Left lobe of liver (tissue), 2 donors: Measurements from ENCODE around the gene KAT8. TPM values are rescaled to one million over a fixed set of nuclear protein-coding genes. Genes with fewer than 3 reads are reported as not detected.
"Not testable (repeated sequence)": the region's sequence is repeated elsewhere in the genome, so short reads cannot be mapped to it uniquely, and the experiment has no call there.

Source experiments
- ATAC-seq: fragments of 200-7000 bp; cut with Tn5 transposase; one replicate; pipeline ENCODE4 v1.9.1; 2020; ENCODE audit warnings: mild to moderate bottlenecking, moderate library complexity
- DNase-seq: peaks from one replicate; pipeline ENCODE4 v3.0.0-alpha.2; 2020; ENCODE audit warnings: low spot score
- total RNA-seq: library from RNA; stranded (reverse); gene quantifications from one replicate; pipeline ENCODE4 v1.2.1, GENCODE V29; 2021
- donor health status: DM: no; HTN: no; CAD: no; lungs with moderate emphysema.
- donor health status: DM: no; HTN: yes; CAD: no.

Gene KAT8
- total RNA-seq, 1 donor from 2014 or later: 27.0 TPM

DNA sequence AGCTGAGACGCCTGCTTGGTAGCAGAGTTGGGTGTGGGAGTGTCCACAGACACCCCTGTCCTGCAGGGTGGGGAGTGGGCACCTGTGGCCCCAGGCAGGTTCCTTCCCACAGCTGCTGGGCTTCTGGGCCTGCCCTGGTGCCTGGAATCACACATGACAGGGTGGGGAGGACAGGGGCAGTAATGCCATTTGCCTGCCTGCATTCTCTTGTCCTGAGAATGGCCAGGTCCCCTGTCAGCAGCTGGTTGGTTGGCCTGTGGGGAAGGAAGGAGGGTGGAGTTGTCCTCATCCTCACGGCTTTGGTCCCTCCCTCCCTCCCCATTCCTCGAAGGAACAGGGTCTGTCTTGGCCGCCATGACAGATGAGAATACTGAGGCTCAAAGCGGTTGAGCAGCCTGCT, 33.9 kb upstream of the KAT8 start:
- no peak for ATAC-seq
- no peak for DNase-seq

DNA sequence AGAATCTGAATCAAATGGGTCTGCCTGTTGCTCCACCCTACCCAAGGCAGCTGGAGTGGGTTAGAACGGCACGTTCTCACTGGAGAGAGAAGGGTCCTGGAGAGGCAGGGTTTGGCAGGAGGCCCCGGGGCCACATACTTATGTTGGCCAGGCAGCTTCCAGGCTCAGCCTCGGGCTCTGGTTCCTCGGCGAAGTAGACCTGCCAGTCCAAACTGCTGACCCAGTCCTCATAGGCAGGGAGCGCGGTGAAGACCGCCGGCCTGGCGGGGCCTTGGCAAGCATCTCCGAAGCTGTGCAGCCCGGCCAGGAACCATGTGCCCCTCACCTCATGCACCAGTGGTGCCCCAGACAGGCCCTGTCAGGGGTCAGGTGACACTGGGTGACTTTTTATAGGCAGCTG, 33.5 kb upstream of the KAT8 start:
- no peak for ATAC-seq
- DNase-seq: no peak

DNA sequence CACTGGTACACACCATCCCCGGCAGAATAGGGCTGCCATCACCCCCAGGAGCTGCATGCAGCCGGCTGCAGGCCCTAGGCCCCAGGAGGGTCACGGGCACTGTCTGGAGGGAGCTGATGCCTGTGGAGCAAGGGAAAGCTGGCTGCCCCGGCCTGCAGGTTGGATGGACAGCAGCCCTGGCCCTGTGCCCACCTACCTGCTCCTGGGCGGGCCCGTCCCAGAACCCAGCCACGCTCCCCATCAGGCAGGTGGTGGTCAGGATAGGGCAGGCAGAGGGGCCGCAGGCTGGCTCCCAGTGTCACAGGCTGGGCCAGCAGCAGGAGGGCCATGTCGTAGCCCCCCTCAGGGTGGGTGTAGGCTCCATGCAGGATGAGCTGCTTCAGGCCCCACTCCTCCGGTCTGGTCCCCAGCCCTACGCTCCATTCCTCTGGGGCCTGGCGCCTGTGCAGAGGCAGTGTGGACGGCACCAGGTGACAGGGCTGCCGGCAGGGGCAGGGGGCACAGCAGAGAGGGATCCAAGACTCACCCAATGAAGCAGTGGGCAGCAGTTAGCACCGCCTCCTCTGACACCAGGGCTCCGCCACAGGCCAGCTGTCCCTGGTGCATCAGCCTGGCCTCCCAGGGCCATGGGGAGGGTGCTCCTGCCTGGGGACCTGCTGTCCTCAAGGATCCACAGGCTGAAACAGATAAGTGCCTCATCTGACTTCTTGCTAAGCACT, 32.7 kb upstream of the KAT8 start:
- no peak for DNase-seq
- peak; percentile 14 for ATAC-seq

DNA sequence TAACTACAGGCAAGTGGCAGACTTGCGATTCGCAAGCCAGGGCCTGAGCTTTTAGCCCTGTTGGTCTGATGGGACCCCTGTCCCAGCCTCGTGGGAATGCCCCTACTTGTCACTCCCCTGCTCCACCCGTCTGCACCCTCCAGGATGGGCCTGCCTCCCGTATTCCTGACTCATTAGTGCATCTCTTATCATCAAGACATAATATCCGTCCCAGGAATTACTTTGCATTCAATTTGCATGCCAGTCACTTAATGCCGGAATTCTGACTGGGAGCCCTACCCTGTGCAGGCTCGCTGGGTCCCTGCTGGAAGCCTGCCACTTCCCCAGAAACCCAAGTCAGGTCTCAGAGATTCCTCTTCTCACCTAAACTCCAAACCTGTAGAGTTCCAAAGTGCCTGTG, 32.1 kb upstream of the KAT8 start:
- no peak for ATAC-seq
- DNase-seq: no peak

DNA sequence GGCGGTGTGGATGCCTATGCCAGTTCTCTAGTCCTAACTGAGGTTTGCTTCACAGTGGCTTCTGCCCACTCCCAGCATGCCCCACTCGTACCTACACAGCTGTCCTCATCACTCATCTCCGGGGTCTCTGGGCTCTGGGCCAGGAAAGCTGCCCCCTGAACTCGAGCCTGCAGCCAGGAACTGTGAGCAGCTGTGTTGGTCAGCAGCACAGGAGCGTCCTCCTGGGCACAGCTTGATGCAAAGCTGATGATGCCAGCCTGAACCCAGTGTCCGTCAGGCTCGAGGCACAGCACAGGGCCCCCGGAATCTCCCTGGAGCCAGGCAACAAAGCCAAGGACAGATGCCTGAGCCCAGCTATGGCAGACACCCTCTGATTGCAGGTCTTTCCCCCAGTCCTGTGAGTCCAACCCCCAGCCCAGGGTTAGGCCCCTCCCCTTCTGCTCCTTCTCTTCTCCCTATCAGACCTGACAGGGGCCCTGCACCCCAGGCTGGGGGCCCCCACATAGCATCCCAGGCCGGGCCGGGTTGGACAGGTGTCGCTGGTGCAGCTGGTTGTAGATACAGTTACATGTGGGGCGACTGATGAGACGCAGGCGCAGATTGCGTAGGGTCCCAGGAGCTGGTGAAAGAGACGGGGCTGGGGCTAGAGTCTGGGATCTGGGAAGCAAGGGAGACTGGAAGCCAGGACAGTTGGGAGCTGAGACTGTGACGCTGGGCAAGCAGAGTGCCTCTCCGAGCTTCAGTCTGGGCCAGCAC, 31.4 kb upstream of the KAT8 start:
- DNase-seq (no peak), ATAC-seq (no peak)

DNA sequence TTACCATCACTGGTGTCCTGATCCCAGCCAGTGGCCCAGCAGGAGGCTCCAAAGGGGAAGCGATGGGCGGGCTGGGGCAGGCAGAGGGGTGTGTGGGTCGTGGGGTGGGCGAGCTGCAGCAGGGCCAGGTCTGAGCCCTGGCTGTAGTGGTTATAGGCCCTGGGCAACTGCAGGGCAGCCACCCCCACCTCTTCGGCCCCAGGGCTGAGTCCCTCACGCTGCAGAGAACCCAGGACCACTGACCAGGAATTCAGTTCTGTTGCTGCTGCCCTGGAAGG, 30.9 kb upstream of the KAT8 start:
- no peak for DNase-seq
- ATAC-seq: no peak

DNA sequence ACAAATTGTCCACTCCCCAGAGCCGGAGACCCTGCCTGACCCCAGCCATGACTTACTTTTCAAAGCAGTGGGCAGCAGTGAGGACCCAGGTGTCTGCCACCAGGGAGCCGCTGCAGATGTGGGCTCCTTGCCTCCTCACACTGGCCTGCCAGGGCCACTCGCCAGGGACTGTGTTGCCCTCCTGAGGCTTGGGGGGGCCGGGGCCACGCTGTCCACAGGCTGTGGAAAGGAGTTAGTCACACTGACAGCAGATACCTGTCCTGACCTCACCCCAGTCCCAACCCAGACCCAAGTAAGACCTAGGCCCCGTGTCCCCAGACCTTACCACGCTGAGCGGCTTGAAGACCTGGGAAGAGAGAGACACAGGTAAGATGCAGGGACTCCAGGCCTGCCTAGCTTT, 30.0 kb upstream of the KAT8 start:
- no peak for DNase-seq

DNA sequence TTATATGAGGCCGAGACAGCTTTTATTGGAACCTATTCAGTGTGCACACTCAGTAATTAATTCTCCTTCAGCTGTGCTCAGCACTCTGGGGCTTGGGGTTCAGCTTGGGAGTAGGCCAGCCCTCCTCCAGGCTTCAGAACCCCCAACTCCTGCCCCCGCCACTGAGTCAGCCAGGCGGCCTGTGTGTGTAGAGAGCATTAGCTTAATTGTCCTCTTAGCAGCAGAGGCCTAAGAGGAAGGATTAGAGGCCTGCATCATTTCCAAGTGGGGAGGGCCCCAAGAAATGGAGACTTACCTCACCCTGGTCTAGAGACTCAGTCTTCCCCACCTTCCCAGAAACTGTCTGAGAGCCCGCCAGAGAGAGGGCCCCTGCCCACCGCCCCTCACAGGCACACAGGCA, 29.5 kb upstream of the KAT8 start:
- no peak for DNase-seq
- no peak for ATAC-seq

More for the DNA sequence above, 30.0 kb upstream of the KAT8 start:
- no peak for ATAC-seq

DNA sequence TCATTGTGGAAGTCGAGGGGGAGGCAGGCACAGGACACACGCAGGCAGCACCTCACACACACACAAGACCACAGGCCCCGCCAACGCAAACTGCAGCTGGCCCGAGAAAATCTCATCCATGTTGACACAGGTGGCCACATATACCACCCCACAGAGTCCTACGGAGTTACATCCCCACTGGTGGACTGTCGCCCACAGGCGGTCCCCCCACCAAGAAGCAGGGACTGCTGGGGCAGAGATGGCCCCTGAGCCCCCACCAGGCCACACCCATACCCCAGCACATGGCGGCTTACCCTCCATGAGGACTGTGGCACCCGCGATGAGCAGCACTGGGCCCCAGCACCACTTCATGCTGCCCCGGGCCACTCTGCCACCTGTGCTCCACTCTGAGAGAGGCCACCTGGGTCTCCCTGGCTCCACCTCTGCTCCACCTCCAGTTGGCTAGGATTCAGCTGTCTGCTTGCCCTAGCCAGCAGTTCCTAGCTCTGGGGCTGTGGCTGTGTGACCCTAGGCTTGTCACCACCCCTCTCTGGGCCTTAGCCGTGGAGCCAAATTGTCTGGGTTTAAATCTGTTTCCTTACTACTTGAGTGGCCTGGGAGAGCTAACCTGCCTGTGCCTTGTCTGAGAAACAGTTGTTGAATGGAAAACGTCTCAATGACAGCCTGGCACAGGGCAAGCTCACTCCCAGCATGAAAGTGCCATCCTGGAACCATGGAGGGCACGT, 28.8 kb upstream of the KAT8 start, which contains the start of gene PRSS53:
Gene PRSS53 (minus strand): TSS at position 485 of the 725 bp plus-strand sequence. CDS start 134 bp downstream, at position 351.
- peak; percentile 5 for ATAC-seq
- no peak for DNase-seq

DNA sequence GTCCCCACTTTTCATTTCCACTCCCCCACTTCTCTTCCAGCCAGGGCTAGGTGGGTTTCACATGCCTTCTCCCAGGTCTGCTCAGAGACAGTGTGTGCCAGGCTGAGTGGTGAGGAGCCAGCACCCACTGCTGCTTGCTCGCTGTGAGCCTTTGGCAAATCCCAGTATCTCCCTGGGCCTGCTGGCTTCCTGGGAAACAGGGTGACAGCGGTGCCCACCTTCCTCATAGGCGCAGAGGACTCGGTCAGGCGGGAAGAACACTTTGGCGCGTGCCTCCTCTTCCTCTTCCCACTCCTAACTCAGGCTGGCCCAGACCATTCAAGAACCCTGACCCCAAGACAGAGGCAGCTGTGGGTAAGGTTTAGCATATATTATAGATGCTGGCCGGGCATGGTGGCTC, 28.3 kb upstream of the KAT8 start:
- ATAC-seq (no peak), DNase-seq (no peak)

DNA sequence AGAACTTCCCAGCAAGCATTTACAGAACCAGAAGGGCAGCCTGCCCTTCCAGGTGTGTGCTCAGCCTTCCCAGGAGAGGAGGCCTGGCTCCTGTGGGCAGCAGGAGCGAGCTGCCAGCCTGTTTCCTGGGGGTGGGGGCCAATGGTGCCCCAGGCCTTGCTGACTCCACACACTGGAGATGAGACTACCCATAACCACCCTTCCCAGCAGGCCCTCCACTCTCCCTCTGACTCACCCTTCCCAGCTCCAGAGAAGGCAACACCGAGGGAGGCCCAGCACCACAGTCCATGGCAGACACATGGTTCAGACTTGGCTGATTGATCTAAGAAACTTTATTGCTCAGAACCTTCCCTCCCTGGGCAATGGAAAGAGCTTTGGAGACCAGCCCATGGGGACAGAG, 26.9 kb upstream of the KAT8 start:
- no peak for DNase-seq
- no peak for ATAC-seq

DNA sequence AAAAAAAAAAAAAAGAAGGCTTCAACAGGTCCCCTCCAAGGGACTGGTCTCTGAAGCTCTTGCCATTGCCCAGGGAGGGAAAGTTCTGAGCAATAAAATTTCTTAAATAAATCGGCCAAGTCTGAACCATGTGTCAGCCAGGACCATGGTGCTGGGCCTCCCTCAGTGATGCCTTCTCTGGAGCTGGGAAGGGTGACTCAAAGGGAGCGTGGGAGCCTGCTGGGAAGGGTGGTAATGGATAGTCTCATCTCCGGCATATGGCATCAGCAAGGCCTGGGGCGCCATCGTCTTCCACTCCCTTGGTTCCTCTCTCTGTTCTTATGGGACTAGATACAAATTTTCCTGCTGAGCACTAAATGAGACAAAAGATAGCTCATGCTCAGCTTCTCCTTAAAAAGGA, 25.1 kb upstream of the KAT8 start:
- ATAC-seq (no peak), DNase-seq (no peak)

DNA sequence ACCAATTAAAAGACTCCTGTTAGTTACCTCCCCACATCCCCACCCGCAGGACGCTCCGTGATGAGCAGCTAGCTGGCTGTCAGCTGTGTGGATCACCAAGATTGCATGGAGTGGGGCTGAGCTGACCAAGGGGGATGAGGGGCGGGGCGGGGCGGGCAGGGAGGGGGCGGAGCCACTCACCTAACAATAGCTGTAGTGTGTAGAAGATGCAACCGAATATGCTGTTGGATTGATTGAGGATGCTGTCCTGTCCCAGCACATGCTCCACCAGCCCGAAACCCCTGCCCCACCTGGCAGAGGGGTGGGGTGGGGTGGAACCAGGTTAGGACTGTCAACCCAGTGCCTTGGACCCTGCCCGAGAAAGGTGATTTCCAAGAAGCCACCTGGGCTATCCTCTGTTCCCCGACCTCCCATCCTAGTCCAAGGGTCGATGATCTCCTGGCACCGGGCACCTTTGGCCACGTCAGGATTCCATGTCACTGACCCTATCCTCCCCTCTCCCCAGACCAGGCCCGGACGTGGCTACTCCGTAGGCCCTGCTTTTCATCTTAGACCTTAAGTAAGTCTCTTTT, 24.2 kb upstream of the KAT8 start:
- peak; percentile 57 for ATAC-seq
- peak; percentile 78 for DNase-seq

DNA sequence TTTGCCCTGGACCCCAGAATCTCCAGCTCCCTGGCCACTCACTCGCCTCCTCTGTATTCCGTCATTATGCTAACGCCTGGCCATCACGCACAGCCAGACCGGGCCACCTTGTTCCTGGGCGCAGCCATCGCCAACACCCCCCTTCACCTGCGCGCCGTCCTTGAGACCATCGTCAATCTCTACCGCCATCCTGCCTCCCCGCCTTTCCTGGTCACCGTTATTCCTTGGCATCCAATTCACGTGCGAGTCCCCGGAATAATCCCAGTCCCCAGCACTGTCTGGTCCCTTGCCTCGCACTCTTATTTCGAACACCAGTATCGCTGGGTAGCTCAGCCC, 23.4 kb upstream of the KAT8 start:
- peak; percentile 19 for ATAC-seq
- no peak for DNase-seq

DNA sequence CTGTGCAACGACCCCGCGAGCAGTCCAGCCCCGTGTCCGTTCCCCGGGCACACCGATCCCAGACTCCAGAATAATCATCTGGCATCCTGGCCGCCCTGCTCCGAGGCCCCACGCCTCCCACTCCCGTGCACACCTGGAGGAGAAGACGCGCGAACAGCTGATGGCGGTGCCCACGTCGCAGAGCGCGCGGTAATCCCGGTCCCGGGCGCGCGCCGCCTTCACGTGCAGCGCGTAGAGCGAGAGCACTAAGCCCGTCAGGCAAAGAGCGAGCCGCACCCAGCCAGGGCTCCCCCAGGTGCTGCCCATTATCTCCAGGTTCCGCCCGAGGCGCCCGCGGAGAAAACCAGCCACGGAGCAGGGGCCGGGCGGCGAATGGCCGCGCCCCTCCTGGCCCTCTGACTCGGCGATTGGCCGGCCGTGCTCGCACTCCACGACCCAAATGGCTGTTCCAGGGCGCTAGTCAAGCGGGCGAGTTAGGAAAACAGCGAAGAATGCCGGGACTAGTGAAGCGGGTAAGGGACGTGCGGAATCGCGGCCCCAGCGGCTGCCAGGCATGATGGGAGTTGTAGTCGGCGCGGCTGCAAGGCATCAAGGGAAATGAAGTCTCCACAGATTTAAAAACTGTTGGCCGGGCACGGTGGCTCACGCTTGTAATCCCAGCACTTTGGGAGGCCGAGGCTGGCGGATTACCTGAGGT, 22.9 kb upstream of the KAT8 start, which contains the start of gene VKORC1:
Gene VKORC1 (minus strand): TSS at position 374 of the 697 bp plus-strand sequence. CDS start 68 bp downstream, at position 306.
- DNase-seq: peak; percentile 98
- ATAC-seq: peak; percentile 91

DNA sequence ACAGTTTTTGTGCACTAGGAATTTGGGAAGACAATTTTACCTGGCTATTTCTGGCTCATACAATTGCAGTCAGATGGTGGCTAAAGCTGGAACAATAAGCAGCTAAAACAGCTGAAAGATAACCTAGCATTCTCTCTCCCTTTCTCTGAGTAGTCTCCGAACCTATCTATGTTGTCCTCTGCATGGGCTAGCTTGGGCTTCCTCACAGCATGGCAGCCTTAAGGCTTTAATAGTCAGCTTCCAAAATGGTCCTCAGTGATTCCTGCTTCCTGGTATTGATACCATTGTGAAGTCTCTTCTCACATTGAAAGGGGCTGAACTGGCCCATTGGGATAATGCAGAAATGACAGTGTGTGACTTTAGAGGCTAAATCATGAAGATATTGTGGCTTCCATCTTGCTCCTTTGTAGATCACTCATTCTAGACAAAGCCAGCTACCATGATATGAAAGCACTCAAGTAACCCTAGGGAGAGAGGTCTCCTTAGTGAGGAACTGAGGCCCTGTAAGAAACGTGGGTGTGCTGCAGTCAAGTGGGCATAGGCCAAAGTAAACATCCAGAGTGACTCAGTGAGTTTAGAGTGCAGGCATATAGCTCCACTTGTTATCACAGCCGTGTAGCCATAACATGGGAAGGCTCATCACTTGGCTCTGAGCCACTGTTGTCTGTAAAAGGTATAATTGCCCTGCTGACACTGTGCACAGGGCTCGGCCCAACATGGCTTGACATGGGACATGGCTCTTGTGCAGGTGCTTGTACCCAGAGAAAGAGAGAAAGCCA, 17.4 kb upstream of the KAT8 start:
- DNase-seq (no peak), ATAC-seq (no peak)

DNA sequence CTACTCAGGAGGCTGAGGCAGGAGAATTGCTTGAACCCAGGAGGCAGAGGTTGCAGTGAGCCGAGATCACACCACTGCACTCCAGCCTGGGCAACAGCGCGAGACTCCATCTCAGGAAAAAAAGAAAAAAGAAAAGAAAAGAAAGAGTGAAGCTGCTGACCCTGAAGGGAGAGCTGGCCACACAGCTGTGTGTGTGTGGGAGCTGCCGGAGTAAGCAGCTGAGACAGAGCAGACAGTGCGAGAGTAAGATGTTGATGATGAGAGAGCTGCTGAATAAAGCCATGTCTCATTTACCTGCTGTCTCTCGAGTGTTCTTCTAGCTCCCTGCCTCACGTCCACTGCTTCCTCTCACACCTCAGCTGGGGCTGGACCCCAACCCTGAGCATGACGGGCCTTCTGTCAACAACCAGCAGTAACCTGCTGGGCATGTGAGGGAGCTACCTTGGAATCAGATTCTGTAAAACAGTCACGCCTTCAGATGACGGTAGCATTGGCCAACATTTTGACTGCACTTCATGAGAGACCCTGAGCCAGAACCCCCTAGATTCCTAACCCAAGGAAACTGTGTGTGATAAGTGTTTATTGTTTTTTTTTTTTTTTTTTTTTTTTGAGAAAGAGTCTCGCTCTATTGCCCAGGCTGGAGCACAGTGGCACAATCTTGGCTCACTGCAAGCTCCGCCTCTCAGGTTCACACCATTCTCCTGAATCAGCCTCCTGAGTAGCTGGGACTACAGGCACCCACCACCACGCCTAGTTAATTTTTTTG, 16.4 kb upstream of the KAT8 start:
- DNase-seq, ATAC-seq: not testable (repeated sequence)

DNA sequence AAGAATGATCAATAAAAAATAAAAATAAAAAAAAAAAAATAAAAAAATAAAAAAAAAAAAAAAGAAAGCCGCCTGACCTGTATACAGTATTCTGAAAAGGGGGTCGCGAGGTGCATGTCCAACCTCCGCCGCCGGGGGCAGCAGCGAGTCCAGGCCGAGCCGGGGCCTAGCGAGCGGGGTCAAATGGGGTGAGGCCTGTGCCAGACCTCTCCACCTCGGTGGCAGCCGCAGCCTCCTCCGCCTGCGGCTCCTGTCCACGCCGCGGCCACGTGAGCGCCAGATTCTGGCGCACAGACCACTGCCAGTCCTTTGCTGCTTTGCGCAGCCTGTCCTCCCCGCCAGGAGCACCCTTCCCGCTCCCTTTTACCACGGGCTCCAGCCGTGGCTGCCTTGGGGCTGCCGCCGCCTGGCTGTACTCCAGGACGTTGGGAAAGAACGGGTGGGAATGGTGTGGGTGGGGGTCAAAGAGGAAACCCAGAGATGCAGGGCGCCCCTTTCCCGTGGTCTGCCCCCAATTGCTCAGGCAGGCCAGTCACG, 11.7 kb upstream of the KAT8 start:
- DNase-seq (peak; percentile 97), ATAC-seq (peak; percentile 90)
